ENCODE measurements around the gene ATXN1.

The ATXN1 gene

DNA sequence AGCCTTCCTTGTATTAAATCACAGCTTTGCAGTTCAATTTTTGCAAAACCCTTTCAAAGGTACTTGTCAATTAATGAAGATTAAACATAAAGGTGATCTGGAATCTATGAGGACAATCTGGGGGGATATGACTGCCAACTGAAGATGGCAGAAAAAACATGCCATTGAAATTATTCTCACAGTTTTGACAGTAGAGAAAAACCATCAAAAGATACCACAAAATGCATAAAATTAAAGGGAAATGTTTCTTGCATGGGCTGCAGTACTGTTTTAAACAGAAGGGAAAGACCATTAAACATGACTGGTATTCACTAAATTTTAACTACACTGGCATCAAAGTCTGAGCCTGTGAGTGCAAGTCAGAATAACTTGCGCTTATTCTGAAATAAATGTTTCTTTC is 194.2 kb downstream of the ATXN1 start:
- TF ChIP-seq ISL1 (CRISPR knock-in tag; IDR thresholded peaks at IDR 0.05) (no peak), TCF4 (CRISPR knock-in tag; IDR thresholded peaks at IDR 0.05; ENCODE audit: borderline replicate concordance) (no peak), PPARA (CRISPR knock-in tag; IDR thresholded peaks at IDR 0.05; ENCODE audit: borderline replicate concordance) (no peak), OSR1 (CRISPR knock-in tag; IDR thresholded peaks at IDR 0.05) (no peak), RARB (CRISPR knock-in tag; IDR thresholded peaks at IDR 0.05) (no peak), GLIS3 (CRISPR knock-in tag; IDR thresholded peaks at IDR 0.05) (no peak), ZC3H10 (CRISPR knock-in tag; IDR thresholded peaks at IDR 0.05) (no peak)
- TF ChIP-seq, protein P1, sequence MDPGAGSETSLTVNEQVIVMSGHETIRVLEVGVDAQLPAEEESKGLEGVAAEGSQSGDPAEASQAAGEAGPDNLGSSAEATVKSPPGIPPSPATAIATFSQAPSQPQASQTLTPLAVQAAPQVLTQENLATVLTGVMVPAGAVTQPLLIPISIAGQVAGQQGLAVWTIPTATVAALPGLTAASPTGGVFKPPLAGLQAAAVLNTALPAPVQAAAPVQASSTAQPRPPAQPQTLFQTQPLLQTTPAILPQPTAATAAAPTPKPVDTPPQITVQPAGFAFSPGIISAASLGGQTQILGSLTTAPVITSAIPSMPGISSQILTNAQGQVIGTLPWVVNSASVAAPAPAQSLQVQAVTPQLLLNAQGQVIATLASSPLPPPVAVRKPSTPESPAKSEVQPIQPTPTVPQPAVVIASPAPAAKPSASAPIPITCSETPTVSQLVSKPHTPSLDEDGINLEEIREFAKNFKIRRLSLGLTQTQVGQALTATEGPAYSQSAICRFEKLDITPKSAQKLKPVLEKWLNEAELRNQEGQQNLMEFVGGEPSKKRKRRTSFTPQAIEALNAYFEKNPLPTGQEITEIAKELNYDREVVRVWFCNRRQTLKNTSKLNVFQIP (CRISPR knock-in tag; IDR thresholded peaks at IDR 0.05; ENCODE audit: borderline replicate concordance, low read depth): no peak
- TF ChIP-seq, protein P2, sequence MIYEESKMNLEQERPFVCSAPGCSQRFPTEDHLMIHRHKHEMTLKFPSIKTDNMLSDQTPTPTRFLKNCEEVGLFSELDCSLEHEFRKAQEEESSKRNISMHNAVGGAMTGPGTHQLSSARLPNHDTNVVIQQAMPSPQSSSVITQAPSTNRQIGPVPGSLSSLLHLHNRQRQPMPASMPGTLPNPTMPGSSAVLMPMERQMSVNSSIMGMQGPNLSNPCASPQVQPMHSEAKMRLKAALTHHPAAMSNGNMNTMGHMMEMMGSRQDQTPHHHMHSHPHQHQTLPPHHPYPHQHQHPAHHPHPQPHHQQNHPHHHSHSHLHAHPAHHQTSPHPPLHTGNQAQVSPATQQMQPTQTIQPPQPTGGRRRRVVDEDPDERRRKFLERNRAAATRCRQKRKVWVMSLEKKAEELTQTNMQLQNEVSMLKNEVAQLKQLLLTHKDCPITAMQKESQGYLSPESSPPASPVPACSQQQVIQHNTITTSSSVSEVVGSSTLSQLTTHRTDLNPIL (CRISPR knock-in tag; IDR thresholded peaks at IDR 0.05; ENCODE audit: low read depth): no peak
- no peak for ATAC-seq

DNA sequence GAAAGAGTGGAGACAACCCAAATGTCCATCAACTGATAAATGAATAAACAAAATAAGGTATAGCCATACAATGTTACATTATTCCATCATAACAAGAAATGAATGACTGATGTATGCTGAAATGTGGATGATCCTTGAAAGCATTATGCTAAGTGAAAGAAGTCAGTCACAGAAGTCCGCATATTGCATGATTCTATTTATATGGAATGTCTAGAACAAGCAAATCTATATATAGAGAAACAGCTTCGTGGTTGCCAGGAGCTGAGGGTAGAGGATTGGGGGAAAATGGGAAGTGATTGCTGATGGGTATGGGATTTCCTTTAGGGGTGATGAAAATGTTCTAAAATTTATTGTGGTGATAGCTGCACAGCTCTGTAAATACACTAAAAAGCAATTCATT is 196.8 kb downstream of the ATXN1 start:
- ATAC-seq: peak; percentile 54; the same call in 2 of the 3 replicates
- TF ChIP-seq BACH2 (CRISPR knock-in tag; IDR thresholded peaks at IDR 0.05; ENCODE audit: borderline replicate concordance) (no peak), CSRNP3 (CRISPR knock-in tag; IDR thresholded peaks at IDR 0.05) (no peak), PPARA (CRISPR knock-in tag; IDR thresholded peaks at IDR 0.05; ENCODE audit: borderline replicate concordance) (no peak), TCF4 (CRISPR knock-in tag; IDR thresholded peaks at IDR 0.05; ENCODE audit: borderline replicate concordance) (no peak), ZFP30 (CRISPR knock-in tag; IDR thresholded peaks at IDR 0.05) (no peak), TSHZ2 (CRISPR knock-in tag; IDR thresholded peaks at IDR 0.05) (no peak), CSDC2 (CRISPR knock-in tag; IDR thresholded peaks at IDR 0.05) (no peak), ZFP3 (CRISPR knock-in tag; IDR thresholded peaks at IDR 0.05) (no peak), ARNTL (CRISPR knock-in tag; IDR thresholded peaks at IDR 0.05; ENCODE audit: borderline replicate concordance, low read depth) (no peak), ISL1 (CRISPR knock-in tag; IDR thresholded peaks at IDR 0.05) (no peak), ZNF565 (CRISPR knock-in tag; conservative IDR thresholded peaks at IDR 0.05; ENCODE audit: low read depth) (no peak), RARB (CRISPR knock-in tag; IDR thresholded peaks at IDR 0.05) (no peak), SNAI2 (CRISPR knock-in tag; IDR thresholded peaks at IDR 0.05) (no peak), ZNF70 (CRISPR knock-in tag; IDR thresholded peaks at IDR 0.05) (no peak)
- TF ChIP-seq, protein P1 (CRISPR knock-in tag; IDR thresholded peaks at IDR 0.05; ENCODE audit: borderline replicate concordance, low read depth): no peak
- TF ChIP-seq, protein P2 (CRISPR knock-in tag; IDR thresholded peaks at IDR 0.05; ENCODE audit: low read depth): no peak
